Activated CD4-positive, alpha-beta memory T cell treated with anti-CD3 and anti-CD28 coated beads for 36 hours (primary cell): ENCODE measurements around the gene PIEZO2. TPM values are rescaled to one million over a fixed set of nuclear protein-coding genes. Genes with fewer than 3 reads are reported as not detected.

Experiments used
- CTCF ChIA-PET: fragments of 350-600 bp; sonication (Branson Sonifier 250); formaldehyde crosslinking; loops from one replicate; lab custom pipeline; 2021; ENCODE audit warnings: antibody characterized with exemption, inconsistent platforms; lab: Charles Lee
- POLR2A ChIA-PET: fragments of 350-600 bp; sonication (Branson Sonifier 250); formaldehyde crosslinking; loops from one replicate; lab custom pipeline; 2021; ENCODE audit warnings: antibody characterized with exemption; lab: Charles Lee
- DNase-seq: peaks from one replicate; pipeline ENCODE4 v3.0.0-alpha.2; 2020
- H3K27ac Mint-ChIP-seq: one replicate; pipeline ENCODE4 v1.8.0; 2021; ENCODE audit warnings: mixed read lengths
- H3K27me3 Mint-ChIP-seq: one replicate; pipeline ENCODE4 v1.8.0; 2021; ENCODE audit warnings: mixed read lengths
- H3K36me3 Mint-ChIP-seq: one replicate; pipeline ENCODE4 v1.8.0; 2021; ENCODE audit warnings: mixed read lengths
- H3K4me1 Mint-ChIP-seq: one replicate; pipeline ENCODE4 v1.8.0; 2021; ENCODE audit warnings: low read depth, mixed read lengths
- H3K4me3 Mint-ChIP-seq: one replicate; pipeline ENCODE4 v1.8.0; 2021; ENCODE audit warnings: mild to moderate bottlenecking, mixed read lengths
- H3K9me3 Mint-ChIP-seq: one replicate; pipeline ENCODE4 v1.8.0; 2021; ENCODE audit warnings: mixed read lengths
- intact Hi-C: fragments of 100-400 bp; cut with micrococcal nuclease; formaldehyde crosslinking; loops from one replicate; pipeline ENCODE4 v1.15.1; 2023
- total RNA-seq, 2 experiments: library from RNA; stranded (reverse); gene quantifications; one replicate each; pipeline ENCODE4 v1.2.3, GENCODE V29; 2021

PIEZO2 gene
- total RNA-seq, 2 experiments from 2014 or later: not detected

DNA sequence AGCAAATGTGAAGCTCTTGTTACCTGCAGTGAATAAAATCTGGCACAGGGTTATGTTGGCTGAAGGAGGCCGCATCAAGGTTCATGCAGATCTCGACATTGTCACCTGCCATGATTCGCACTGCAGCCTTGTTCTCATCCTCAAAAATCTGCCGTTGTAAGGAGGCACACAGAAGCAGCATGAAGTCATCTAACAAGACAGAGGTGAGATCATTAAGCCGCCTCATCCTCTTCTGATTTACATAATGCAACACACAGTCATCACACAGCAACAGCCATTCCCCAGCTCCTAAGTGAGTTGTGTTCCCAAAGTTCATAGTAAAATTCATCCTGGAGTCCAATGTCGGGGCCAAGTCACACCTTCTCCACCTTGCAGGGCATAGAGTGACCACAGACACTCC, 391.4 kb downstream of the PIEZO2 start:
- POLR2A ChIA-PET: no interaction called here
- Mint-ChIP-seq H3K4me1 (no peaks in the 10 kb centered on the region), H3K4me3 (no peak overlapping the region), H3K9me3 (no peaks in the 10 kb centered on the region), H3K36me3 (no peaks in the 10 kb centered on the region), H3K27ac (no peak overlapping the region), H3K27me3 (no peaks in the 10 kb centered on the region)
- CTCF ChIA-PET: no interaction called here
- intact Hi-C loops: no loop called here
- no peak for DNase-seq

DNA sequence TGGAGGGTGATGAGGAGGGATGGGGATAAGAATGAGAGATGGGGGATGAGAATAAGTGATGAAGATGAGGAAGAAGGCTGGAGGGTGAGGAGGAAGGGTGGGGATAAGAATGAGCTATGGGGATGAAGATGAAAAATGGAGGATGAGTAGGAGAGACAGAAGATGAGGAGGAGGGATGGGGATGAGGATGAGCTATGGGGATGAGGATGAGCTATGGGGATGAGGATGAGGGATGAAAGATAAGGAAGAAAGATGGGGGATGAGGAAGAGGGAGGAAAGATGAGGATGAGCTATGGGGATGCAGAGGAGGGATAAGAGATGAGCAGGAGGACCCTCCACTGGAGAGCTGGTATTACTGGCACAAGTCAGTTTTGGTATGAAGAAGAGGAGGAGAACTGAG, 392.0 kb downstream of the PIEZO2 start:
- H3K4me1 Mint-ChIP-seq: no peaks in the 10 kb centered on the region
- ChIA-PET CTCF (no interaction called here), POLR2A (no interaction called here)
- no peaks in the 10 kb centered on the region for H3K9me3 Mint-ChIP-seq
- H3K4me3 Mint-ChIP-seq: no peak overlapping the region
- H3K27me3 Mint-ChIP-seq: no peaks in the 10 kb centered on the region
- no peaks in the 10 kb centered on the region for H3K36me3 Mint-ChIP-seq
- no peak for DNase-seq
- no peak overlapping the region for H3K27ac Mint-ChIP-seq
- intact Hi-C loops: no loop called here

DNA sequence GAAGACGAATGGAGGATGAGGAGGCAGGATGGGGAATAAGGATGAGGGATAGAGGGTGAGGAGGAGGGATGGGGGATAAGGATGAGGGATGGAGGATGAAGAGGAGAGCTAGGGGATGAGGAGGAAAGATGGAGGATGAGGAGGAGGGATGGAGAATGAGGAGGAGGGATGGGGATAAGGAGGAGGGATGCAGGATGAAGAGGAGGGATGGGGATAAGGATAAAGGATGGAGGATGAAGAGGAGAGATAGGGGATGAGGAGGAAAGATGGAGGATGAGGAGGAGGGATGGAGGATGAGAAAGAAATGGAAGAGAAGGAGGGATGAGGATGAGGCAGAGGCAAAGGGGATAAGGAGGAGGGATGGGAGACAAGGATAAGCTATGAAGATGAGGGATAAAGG, 393.5 kb downstream of the PIEZO2 start:
- Mint-ChIP-seq H3K4me3 (no peak overlapping the region), H3K9me3 (no peaks in the 10 kb centered on the region), H3K27me3 (no peaks in the 10 kb centered on the region), H3K36me3 (no peaks in the 10 kb centered on the region), H3K27ac (no peak overlapping the region), H3K4me1 (no peaks in the 10 kb centered on the region)
- DNase-seq: no peak
- ChIA-PET CTCF (no interaction called here), POLR2A (no interaction called here)
- intact Hi-C loops: no loop called here

DNA sequence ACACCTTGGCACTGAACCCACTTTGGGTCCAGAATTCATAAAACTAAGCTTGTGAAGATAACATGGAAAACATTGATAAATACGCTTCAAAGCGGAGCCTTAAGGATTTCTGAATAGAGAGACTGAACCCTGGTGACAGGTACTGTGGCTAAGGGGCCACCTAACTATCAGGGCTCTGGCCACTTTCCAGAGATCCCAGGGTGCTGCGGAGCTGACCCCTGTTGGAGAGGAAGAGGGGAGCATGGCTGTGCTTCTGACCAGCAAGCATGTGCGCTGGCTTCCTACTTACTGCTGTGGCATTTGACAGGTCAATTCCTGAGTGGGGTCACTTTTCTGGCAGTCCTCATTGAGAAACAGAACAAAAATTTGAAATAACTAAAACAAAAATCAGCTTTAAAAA, 395.2 kb downstream of the PIEZO2 start:
- H3K4me3 Mint-ChIP-seq: no peak overlapping the region
- intact Hi-C loops: no loop called here
- no peaks in the 10 kb centered on the region for H3K4me1 Mint-ChIP-seq
- DNase-seq: no peak
- no peaks in the 10 kb centered on the region for H3K27me3 Mint-ChIP-seq
- no peak overlapping the region for H3K27ac Mint-ChIP-seq
- ChIA-PET CTCF (no interaction called here), POLR2A (no interaction called here)
- no peaks in the 10 kb centered on the region for H3K9me3 Mint-ChIP-seq
- H3K36me3 Mint-ChIP-seq: no peaks in the 10 kb centered on the region

DNA sequence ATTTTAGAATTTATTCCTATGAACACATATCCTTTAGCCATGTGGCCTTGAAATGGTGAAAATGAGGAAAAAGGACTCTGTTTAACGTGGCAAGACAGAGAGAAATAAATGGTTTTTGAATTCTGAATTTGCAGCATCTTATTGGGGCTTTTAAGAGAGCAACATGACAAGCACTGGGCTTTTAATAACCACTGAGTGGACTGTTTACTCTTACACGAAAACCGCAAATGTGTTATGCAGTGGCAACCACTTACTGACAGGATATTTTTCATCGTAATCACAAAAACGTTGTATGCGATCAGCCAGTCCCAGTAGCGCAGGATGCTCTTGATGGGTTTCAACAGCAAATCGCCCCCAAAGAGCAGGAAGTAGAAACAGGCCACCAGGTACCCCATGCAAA, 397.0 kb downstream of the PIEZO2 start:
- Mint-ChIP-seq H3K4me1 (no peaks in the 10 kb centered on the region), H3K36me3 (no peaks in the 10 kb centered on the region), H3K27ac (no peak overlapping the region), H3K9me3 (no peaks in the 10 kb centered on the region), H3K27me3 (no peaks in the 10 kb centered on the region), H3K4me3 (no peak overlapping the region)
- DNase-seq: no peak
- ChIA-PET CTCF (no interaction called here), POLR2A (no interaction called here)
- intact Hi-C loops: no loop called here

DNA sequence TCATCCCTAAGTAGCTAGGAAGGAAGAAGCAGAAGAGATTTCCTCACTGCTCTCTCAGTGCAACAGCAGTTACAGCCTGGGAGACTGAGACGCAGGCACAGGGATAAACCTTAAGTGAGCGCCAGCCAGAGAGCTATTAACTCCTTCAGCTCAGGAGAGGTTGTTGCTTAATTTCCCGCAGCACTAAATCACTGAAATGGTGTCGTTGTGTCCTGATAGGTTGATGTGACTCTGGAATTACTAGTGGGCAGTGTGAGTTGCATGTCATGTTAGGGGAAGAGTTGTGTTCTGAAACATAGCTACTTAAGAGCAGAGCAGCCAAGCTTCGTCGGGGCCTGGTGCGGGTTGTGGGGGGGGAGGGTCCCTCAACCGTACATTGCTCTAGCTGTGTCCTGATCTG, 397.7 kb downstream of the PIEZO2 start:
- ChIA-PET POLR2A (no interaction called here), CTCF (no interaction called here)

DNA sequence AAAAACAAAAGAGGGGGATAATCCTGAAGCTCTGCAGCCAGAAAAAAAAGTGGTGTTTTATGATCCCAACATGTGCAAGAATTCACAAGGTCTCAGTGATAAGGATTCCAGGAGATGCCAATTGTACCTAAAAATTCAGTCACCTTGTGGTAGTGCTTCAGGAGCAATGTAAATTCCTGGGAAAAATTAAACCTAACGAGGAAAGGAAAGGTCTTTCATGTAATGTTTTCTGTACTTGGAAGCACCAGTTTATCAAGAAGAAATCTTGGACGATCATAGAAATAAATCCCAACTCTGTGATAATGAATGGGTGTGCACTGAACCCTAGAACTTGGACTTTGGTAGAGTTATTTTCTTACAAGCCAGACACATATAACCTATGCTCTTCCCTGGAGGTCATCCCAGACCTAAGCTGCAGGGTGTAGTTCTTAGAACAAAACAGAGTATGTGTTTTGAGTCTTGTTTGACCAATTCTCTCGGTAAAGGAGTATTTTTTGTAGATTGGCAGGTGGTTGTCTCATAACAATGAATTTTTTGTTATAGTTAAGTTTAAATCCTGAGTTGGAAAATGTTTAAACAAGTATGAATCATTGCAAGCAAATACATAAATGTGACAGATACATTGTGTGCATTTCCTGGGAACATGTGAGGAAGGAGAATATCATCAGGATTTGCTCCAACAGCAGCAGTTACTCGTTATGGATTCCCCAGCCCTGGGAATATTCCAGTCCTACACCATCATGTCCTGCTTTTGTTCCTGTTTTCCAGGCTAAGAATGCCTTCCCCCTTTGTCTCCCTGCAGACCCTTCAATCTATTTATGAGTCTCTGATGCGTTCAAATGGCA, 399.0 kb downstream of the PIEZO2 start:
- Mint-ChIP-seq H3K36me3 (no peaks in the 10 kb centered on the region), H3K4me1 (no peaks in the 10 kb centered on the region), H3K27ac (no peak overlapping the region), H3K27me3 (no peaks in the 10 kb centered on the region), H3K9me3 (no peaks in the 10 kb centered on the region), H3K4me3 (no peak overlapping the region)
- intact Hi-C loops: no loop called here
- DNase-seq: no peak
- CTCF ChIA-PET: no interaction called here
- POLR2A ChIA-PET: no interaction called here

More for the DNA sequence above, 397.7 kb downstream of the PIEZO2 start:
- Mint-ChIP-seq H3K36me3 (no peaks in the 10 kb centered on the region), H3K4me1 (no peaks in the 10 kb centered on the region), H3K27me3 (no peaks in the 10 kb centered on the region), H3K27ac (no peak overlapping the region), H3K4me3 (no peak overlapping the region), H3K9me3 (no peaks in the 10 kb centered on the region)
- no peak for DNase-seq
- intact Hi-C loops: no loop called here

DNA sequence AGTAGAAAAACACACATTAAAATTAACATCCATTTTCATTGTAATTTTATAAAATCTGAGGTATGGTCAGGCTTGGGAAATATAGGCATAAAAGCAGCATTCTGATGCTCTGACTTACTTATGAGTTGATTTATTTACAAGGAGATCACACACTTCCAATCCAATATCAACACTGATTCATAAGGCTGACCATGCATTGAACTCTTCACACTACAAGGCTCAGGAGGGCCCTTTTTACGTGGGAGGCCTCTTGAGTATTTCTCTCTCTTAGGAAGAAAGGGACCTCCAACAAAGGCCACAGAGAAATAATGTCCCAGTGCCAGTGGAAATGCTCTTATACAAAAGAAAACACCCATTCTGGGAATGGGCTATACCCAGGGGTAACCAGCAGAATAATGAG, 400.7 kb downstream of the PIEZO2 start:
- ChIA-PET POLR2A (no interaction called here), CTCF (no interaction called here)
- intact Hi-C loops: no loop called here
- H3K36me3 Mint-ChIP-seq: no peaks in the 10 kb centered on the region
- DNase-seq: no peak
- peaks cover under 1% of the 10 kb centered on the region for H3K4me1 Mint-ChIP-seq
- no peaks in the 10 kb centered on the region for H3K9me3 Mint-ChIP-seq
- H3K27ac Mint-ChIP-seq: no peak overlapping the region
- H3K27me3 Mint-ChIP-seq: no peaks in the 10 kb centered on the region
- H3K4me3 Mint-ChIP-seq: no peak overlapping the region

DNA sequence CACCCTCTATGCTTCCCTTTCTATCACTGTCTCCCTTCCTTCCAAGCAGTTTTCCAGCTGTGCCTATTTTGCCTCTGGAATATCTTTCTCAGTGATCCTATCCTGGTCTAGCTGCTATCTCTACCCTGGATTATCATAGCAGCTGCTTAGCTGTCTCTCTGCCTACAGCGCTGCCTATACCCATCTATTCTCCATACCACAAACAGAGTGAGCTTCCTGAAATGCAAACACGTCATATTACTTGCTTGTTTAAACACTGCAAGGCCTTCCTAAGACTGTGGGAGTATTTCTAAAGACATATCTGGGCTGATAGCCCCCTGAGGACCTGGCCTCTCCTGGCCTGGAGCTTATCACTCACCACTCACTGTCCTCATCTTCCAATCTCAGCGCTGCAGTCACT, 403.4 kb downstream of the PIEZO2 start:
- Mint-ChIP-seq H3K4me3 (no peak overlapping the region), H3K9me3 (no peaks in the 10 kb centered on the region), H3K27ac (no peak overlapping the region), H3K36me3 (no peaks in the 10 kb centered on the region), H3K27me3 (no peaks in the 10 kb centered on the region), H3K4me1 (peaks cover 3% of the 10 kb centered on the region)
- CTCF ChIA-PET: no interaction called here
- intact Hi-C loops: no loop called here
- DNase-seq: no peak
- POLR2A ChIA-PET: no interaction called here

DNA sequence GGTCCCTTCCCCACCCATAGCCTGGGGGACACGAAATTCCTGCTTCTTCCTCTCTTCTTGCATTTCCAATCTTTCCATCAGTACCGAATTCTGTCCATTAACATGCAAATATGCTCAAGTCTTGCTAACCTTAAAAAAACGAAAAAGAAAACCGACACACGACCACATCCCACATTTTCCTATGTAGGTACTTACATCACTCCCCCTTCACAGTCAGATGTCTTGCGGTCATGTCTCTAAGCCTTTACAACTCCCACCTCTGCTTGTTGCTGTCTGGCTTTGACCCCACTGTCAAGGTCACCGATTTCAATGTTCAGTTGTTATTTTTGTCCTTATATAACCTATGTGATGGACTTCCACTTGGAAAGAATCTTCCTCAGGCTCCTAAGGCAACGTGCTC, 404.1 kb downstream of the PIEZO2 start:
- no peak for DNase-seq
- Mint-ChIP-seq H3K27me3 (no peaks in the 10 kb centered on the region), H3K9me3 (no peaks in the 10 kb centered on the region), H3K36me3 (no peaks in the 10 kb centered on the region), H3K27ac (no peak overlapping the region), H3K4me3 (no peak overlapping the region), H3K4me1 (peaks cover 3% of the 10 kb centered on the region)
- POLR2A ChIA-PET: no interaction called here
- intact Hi-C loops: no loop called here
- CTCF ChIA-PET: no interaction called here

DNA sequence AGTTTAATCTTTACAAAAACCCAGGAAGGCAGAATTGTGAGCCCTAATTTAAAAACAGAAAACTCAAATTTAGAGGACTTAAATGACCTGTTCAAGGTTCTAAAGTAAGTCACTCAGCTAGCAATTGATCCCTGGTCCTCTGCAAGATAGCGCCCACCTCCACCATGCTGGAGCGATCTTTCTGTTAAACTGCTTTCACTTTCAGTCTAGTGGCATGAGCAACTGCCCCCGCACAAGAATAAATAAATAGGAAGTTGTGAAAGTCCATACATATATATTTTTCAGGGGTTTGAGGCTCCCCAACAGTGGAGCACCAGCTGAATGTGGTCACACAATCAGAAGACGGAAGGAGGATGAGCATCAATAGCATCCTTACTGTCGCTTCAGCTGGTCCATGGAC, 405.6 kb downstream of the PIEZO2 start:
- Mint-ChIP-seq H3K27ac (no peak overlapping the region), H3K27me3 (no peaks in the 10 kb centered on the region), H3K4me3 (no peak overlapping the region), H3K9me3 (no peaks in the 10 kb centered on the region), H3K4me1 (peaks cover 3% of the 10 kb centered on the region), H3K36me3 (no peaks in the 10 kb centered on the region)
- intact Hi-C loops: no loop called here
- no peak for DNase-seq
- ChIA-PET CTCF (no interaction called here), POLR2A (no interaction called here)

DNA sequence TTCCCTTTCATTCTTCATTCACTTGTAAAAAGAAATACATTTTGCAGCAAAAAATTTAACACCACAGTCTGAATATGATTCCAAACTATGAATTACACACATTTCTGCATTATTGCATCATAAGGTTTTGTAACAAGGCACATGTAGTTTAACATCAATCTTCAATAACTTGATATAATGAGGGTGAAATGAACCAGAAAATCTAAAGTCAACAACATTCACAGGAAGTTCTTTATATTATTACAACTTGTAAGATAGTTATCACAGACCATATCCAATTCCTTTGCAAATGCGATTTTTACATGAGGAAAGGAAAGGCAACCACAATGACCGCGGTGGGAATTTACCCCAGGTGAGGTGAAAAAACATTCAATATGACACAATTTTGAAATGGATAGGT, 410.2 kb downstream of the PIEZO2 start:
- H3K36me3 Mint-ChIP-seq: no peaks in the 10 kb centered on the region
- no peak overlapping the region for H3K4me3 Mint-ChIP-seq
- no peak for DNase-seq
- POLR2A ChIA-PET: no interaction called here
- CTCF ChIA-PET: no interaction called here
- H3K9me3 Mint-ChIP-seq: no peaks in the 10 kb centered on the region
- peaks cover 3% of the 10 kb centered on the region for H3K4me1 Mint-ChIP-seq
- H3K27ac Mint-ChIP-seq: no peak overlapping the region
- H3K27me3 Mint-ChIP-seq: no peaks in the 10 kb centered on the region
- intact Hi-C loops: no loop called here

DNA sequence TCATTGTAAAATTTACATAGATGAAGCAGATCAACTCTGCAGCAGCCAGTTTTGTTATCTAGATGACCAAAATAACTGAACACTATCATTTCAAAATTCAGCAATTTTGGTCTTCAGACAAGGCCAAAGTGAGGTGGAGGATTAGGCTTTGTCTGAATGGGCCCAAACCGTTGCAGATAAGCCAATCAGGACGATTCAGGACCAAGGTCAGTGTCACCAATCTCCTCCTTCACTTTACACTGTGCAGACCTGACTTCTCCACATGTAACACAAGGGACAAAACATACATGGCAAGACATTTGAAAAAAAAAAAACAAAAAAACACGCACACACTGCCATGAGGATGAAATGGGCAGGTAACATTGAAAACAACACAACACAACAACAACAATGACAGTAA, 412.4 kb downstream of the PIEZO2 start:
- ChIA-PET POLR2A (no interaction called here), CTCF (no interaction called here)
- Mint-ChIP-seq H3K4me1 (no peaks in the 10 kb centered on the region), H3K4me3 (no peak overlapping the region), H3K36me3 (no peaks in the 10 kb centered on the region), H3K27me3 (peaks cover 2% of the 10 kb centered on the region), H3K9me3 (no peaks in the 10 kb centered on the region), H3K27ac (no peak overlapping the region)
- intact Hi-C loops: no loop called here
- DNase-seq: no peak
